HepG2 (cell line): ENCODE measurements around the gene DNAJB5.

Experiments used
- KLF6 ChIP-seq: IDR thresholded peaks from 2 replicates; pipeline ENCODE4 v1.8.0; 2016; ENCODE audit warnings: missing biosample characterization, missing genetic modification reagents
- ZNF773 ChIP-seq: sonication (generic); formaldehyde crosslinking; IDR thresholded peaks from 2 replicates; pipeline ENCODE4 v1.4.0; 2020; ENCODE audit warnings: missing genetic modification reagents, borderline replicate concordance
- ZNF788 ChIP-seq: sonication (generic); formaldehyde crosslinking; IDR thresholded peaks from 2 replicates; pipeline ENCODE4 v1.5.0; 2020; ENCODE audit warnings: mild to moderate bottlenecking, missing genetic modification reagents, borderline replicate concordance

- TF ChIP-seq ZNF788 (no peak), KLF6 (CRISPR knock-in tag) (no peak), ZNF773 (CRISPR knock-in tag) (no peak)
Measured at GRCh38 chr9:34958411-34958982, 31.0 kb upstream of the DNAJB5 start.
